HFFc6 (cell line): Measurements from ENCODE around the gene NUDT14. TPM values are rescaled to one million over a fixed set of nuclear protein-coding genes. Genes with fewer than 3 reads are reported as not detected.

ENCODE experiments used
- DNase-seq: peaks from one replicate; pipeline ENCODE4 v3.0.0-alpha.2; 2018
- H3K27ac Mint-ChIP-seq: 2 replicates; pipeline ENCODE4 v1.8.0; 2020; ENCODE audit warnings: mild to moderate bottlenecking, mixed read lengths
- H3K27me3 Mint-ChIP-seq: 2 replicates; pipeline ENCODE4 v1.8.0; 2021; ENCODE audit warnings: mild to moderate bottlenecking, moderate library complexity, mixed read lengths; ENCODE audit not compliant: insufficient read depth
- H3K36me3 Mint-ChIP-seq: 2 replicates; pipeline ENCODE4 v1.8.0; 2021; ENCODE audit warnings: low read depth, mixed read lengths
- H3K4me1 Mint-ChIP-seq: 2 replicates; pipeline ENCODE4 v1.8.0; 2020; ENCODE audit warnings: low read depth, mixed read lengths
- H3K4me3 Mint-ChIP-seq: 2 replicates; pipeline ENCODE4 v1.8.0; 2020; ENCODE audit warnings: mild to moderate bottlenecking, moderate library complexity, mixed read lengths
- H3K9me3 Mint-ChIP-seq: 2 replicates; pipeline ENCODE4 v1.8.0; 2020; ENCODE audit warnings: mild to moderate bottlenecking, mixed read lengths
- CTCF ChIP-seq: fragments of 200-600 bp; sonication (generic); IDR thresholded peaks from 2 replicates; pipeline ENCODE4 v1.5.0; 2021; ENCODE audit warnings: antibody characterized with exemption, mild to moderate bottlenecking
- total RNA-seq, 6 experiments: library from RNA; stranded (reverse); fragmentation: NEBNext Ultra II Directional; extraction: Animal tissue kit (Norgen Biotek cat#: 25700); gene quantifications; 2 replicates in 1 of 6; 3 replicates in 5 of 6; pipeline ENCODE4 v1.2.3, GENCODE V29; 2021

Gene NUDT14
- total RNA-seq, 6 experiments from 2014 or later: 9.8 to 13.3 (median 11.0) TPM

DNA sequence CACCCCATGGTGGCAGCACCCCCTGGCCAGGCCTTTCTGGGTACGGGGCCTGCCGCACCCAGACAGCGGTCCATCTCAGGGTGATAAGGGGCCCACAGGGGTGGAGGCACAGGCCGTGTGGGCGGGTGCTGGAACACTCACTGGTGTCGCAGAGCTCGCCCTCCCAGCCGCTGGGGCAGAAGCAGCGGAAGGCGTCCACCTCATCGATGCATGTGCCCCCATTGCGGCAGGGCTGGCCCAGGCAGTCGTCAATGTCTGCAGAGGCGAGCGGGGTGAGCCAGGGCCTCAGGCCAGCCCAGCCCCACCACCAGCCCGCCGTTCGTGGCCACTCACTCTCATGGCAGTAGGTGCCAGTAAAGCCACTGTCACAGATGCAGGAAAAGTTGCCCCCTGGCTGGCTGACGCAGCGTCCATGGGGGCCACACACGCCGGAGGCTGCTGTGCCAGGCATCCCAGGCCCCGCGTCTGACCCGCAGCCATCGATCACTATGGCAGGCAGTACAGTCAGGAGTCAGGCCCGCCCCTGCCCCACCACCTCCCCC, 32.4 kb downstream of the NUDT14 start:
- TF ChIP-seq CTCF: no peak

GRCh38 chr14:105147671-105148603, 33.2 kb downstream of the NUDT14 start:
- H3K9me3 Mint-ChIP-seq: no peaks in the 10 kb centered on the region
- H3K27ac Mint-ChIP-seq: no peak overlapping the region
- H3K4me1 Mint-ChIP-seq: no peaks in the 10 kb centered on the region
- H3K4me3 Mint-ChIP-seq: no peak overlapping the region
- H3K36me3 Mint-ChIP-seq: no peaks in the 10 kb centered on the region
- no peaks in the 10 kb centered on the region; the same call in 1 of the 2 replicates for H3K27me3 Mint-ChIP-seq
- no peak for TF ChIP-seq CTCF
- no peak for DNase-seq

More for the DNA sequence above, 32.4 kb downstream of the NUDT14 start:
- Mint-ChIP-seq H3K9me3 (no peaks in the 10 kb centered on the region), H3K27me3 (no peaks in the 10 kb centered on the region; the same call in none of the 2 replicates), H3K27ac (no peak overlapping the region), H3K4me1 (no peaks in the 10 kb centered on the region), H3K36me3 (no peaks in the 10 kb centered on the region), H3K4me3 (no peak overlapping the region)
- DNase-seq: no peak

DNA sequence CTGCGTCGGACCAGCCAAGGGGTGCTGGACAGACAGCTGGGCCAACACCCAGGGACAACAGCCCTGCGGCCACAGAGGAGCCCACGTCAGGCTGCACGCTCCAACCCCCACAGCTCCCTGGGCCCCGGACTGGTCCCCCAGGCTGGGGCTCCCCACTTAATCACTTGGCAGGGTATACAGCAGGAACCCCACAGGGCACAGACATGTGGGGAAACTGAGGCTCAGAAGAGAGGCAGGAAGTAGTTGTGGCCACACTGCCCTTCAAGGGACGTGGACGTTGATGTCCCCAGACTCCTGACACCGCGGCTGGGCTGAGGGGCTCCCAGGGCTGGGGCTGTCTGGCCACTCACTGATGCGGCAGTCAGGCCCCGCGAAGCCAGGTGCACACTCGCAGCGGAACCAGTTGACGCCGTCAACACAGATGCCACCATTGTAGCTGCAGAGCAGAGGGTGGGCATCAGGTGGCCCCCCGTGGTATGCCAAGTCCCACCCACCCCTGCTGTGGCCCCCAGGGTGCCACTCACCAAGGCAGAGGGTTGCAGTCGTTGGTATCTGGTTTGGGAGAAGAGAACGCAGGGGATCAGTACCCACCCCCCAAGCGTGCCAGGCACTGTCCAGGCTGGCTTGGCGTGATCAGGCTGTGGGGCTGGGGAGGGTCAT, 34.0 kb downstream of the NUDT14 start:
- H3K9me3 Mint-ChIP-seq: no peaks in the 10 kb centered on the region
- H3K27me3 Mint-ChIP-seq: no peaks in the 10 kb centered on the region; the same call in 1 of the 2 replicates
- no peak overlapping the region for H3K4me3 Mint-ChIP-seq
- no peak overlapping the region for H3K27ac Mint-ChIP-seq
- DNase-seq: no peak
- H3K4me1 Mint-ChIP-seq: no peaks in the 10 kb centered on the region
- no peaks in the 10 kb centered on the region for H3K36me3 Mint-ChIP-seq
- TF ChIP-seq CTCF: no peak

GRCh38 chr14:105146181-105146975, 34.7 kb downstream of the NUDT14 start:
- H3K36me3 Mint-ChIP-seq: no peaks in the 10 kb centered on the region
- no peak overlapping the region for H3K4me3 Mint-ChIP-seq
- no peaks in the 10 kb centered on the region; the same call in 1 of the 2 replicates for H3K9me3 Mint-ChIP-seq
- TF ChIP-seq CTCF: no peak
- no peaks in the 10 kb centered on the region; the same call in 1 of the 2 replicates for H3K27me3 Mint-ChIP-seq
- no peak for DNase-seq
- H3K4me1 Mint-ChIP-seq: no peaks in the 10 kb centered on the region
- H3K27ac Mint-ChIP-seq: no peak overlapping the region
